Stomach smooth muscle (tissue), 2 donors: Measurements from ENCODE around the gene CA4.
"Not testable (repeated sequence)": the region's sequence is repeated elsewhere in the genome, so short reads cannot be mapped to it uniquely, and the experiment has no call there.

ENCODE experiments used
- H3K27ac ChIP-seq: one replicate; pipeline ENCODE4 v1.7.0; 2013; ENCODE audit warnings: mild to moderate bottlenecking, low read length, inconsistent platforms
- H3K27me3 ChIP-seq, 2 donors: one replicate each; pipeline ENCODE4 v1.7.0; 2013; ENCODE audit warnings: low read length in 2 of 2; ENCODE audit not compliant: insufficient read depth in 2 of 2, control insufficient read depth in 1 of 2
- H3K36me3 ChIP-seq, 2 donors: one replicate each; pipeline ENCODE4 v1.7.0; 2013; ENCODE audit warnings: low read length in 2 of 2; ENCODE audit not compliant: control insufficient read depth in 2 of 2, insufficient read depth in 2 of 2
- H3K4me1 ChIP-seq: one replicate; pipeline ENCODE4 v1.7.0; 2013; ENCODE audit warnings: low read length; ENCODE audit not compliant: control insufficient read depth, insufficient read depth
- H3K4me3 ChIP-seq, 2 donors: one replicate each; pipeline ENCODE4 v1.7.0; 2013; ENCODE audit warnings: low read length in 2 of 2
- H3K9ac ChIP-seq, 2 donors: one replicate each; pipeline ENCODE4 v1.7.0; 2013; ENCODE audit warnings: low read length in 2 of 2, mild to moderate bottlenecking in 1 of 2
- H3K9me3 ChIP-seq, 2 donors: one replicate each; pipeline ENCODE4 v1.7.0; 2013; ENCODE audit warnings: low read length in 2 of 2; ENCODE audit not compliant: control insufficient read depth in 2 of 2
- donor health status: healthy.
- donor health status: Pancreatic carcinoma.

The CA4 gene

DNA sequence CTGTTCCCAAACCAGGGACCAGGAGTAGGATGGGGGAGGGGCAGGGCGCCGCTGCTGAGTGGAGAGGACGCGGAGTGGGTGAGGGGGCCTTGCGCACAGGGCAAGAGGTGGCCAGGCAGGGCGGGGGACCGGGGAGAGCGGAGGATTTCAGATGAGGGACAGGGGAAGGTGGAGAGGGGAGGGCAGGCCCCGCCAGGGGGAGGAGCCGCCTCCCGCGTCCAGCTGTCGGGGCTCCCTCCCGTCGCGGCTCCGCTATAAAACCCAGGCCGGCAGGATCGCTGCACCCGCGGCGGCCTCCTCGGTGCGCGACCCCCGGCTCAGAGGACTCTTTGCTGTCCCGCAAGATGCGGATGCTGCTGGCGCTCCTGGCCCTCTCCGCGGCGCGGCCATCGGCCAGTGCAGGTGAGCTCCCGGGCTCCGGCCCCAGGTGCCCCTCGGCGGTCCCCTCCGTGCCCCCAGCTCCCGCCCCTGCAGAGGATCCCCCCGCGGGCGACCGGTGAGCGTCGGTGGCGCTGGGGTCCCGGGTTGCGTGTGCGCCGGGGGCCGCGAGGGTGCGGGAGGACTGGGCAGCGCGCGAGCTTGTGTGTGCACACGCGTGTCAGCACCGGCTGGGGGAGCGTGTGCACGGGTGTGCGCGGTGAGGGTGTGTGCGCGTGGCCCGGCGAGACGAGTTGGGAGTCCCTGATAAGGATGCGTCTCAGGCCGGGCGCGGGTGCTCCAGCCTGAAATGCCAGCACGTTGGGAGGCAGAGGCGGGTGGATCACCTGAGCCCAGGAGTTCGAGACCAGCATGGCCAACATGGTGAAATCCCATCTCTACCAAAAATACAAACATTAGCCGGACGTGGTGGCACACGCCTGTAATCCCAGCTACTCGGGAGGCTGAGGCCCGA, at the start of gene CA4:
CA4 (plus strand) TSS at position 283 of the 892 bp plus-strand sequence; CDS start at position 345, 62 bp downstream.
- no peak within 1 kb of the TSS for H3K9ac ChIP-seq
- H3K4me3 ChIP-seq, result peak within 1 kb of the TSS in 1 of 2 donors; percentile 15
- peaks cover 53 to 71% of the 10 kb centered on the region in 2 donors for H3K27me3 ChIP-seq
- H3K9me3 ChIP-seq, result no peaks in the 10 kb centered on the region
- H3K27ac ChIP-seq, result no peak within 1 kb of the TSS
- H3K36me3 ChIP-seq, result no peaks in the 10 kb centered on the region
- H3K4me1 ChIP-seq, result peaks cover 9% of the 10 kb centered on the region

DNA sequence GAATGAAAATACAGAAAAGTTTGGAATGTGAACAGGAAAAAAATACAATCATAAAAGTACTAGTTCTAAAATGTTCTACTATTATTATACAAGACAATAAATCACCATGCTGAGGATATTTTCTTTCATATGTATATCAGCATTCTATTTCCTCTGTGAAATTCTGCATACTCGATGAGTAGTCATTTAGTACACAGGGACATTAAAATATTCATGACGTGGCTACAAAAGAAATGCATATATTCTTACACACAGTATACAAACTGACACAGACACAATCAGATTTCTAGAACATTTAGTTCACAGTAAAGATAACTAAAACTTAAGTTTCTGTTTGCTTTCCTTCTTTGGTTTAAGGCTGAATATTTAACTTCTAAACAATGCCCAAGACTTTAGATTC, 49.2 kb upstream of the CA4 start:
- not testable (repeated sequence) for H3K27ac ChIP-seq, H3K9me3 ChIP-seq, H3K4me1 ChIP-seq, H3K9ac ChIP-seq, H3K27me3 ChIP-seq, H3K36me3 ChIP-seq, H3K4me3 ChIP-seq

- H3K9ac ChIP-seq, H3K4me3 ChIP-seq, H3K27ac ChIP-seq, H3K4me1 ChIP-seq, H3K9me3 ChIP-seq, H3K36me3 ChIP-seq, H3K27me3 ChIP-seq: not testable (repeated sequence)
Observed at GRCh38 chr17:60102015-60102631, 47.6 kb upstream of the CA4 start.

- H3K9me3 ChIP-seq, result no peaks in the 10 kb centered on the region
- H3K27ac ChIP-seq, result no peak overlapping the region
- no peaks in the 10 kb centered on the region for H3K36me3 ChIP-seq
- H3K27me3 ChIP-seq, result no peaks in the 10 kb centered on the region
- H3K4me3 ChIP-seq, result no peak overlapping the region
- H3K9ac ChIP-seq, result no peak overlapping the region
- no peaks in the 10 kb centered on the region for H3K4me1 ChIP-seq
Observed at GRCh38 chr17:60102632-60103096, 47.1 kb upstream of the CA4 start.

DNA sequence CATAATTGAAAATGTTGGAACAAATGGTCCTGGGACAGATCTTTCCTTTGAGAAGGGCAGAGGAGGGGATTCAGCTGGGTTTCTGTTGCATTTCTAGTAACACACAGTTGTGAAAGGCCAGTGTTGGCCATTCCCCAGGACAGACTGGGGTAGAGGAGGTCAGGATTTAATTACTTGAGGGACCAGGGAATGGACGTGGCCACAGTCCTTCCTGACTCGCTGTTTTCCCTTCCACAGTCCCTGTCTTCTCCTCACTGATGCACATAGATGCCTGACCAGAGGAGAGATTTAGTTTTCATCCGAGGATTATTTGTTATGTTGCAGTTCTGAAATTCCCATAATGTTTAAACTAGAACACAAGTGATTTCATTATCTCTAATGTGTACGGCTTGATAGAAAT, 45.8 kb upstream of the CA4 start:
- Histone ChIP-seq H3K27ac (no peak overlapping the region), H3K9ac (no peak overlapping the region), H3K4me1 (no peaks in the 10 kb centered on the region), H3K36me3 (no peaks in the 10 kb centered on the region), H3K4me3 (no peak overlapping the region), H3K27me3 (no peaks in the 10 kb centered on the region), H3K9me3 (no peaks in the 10 kb centered on the region)

DNA sequence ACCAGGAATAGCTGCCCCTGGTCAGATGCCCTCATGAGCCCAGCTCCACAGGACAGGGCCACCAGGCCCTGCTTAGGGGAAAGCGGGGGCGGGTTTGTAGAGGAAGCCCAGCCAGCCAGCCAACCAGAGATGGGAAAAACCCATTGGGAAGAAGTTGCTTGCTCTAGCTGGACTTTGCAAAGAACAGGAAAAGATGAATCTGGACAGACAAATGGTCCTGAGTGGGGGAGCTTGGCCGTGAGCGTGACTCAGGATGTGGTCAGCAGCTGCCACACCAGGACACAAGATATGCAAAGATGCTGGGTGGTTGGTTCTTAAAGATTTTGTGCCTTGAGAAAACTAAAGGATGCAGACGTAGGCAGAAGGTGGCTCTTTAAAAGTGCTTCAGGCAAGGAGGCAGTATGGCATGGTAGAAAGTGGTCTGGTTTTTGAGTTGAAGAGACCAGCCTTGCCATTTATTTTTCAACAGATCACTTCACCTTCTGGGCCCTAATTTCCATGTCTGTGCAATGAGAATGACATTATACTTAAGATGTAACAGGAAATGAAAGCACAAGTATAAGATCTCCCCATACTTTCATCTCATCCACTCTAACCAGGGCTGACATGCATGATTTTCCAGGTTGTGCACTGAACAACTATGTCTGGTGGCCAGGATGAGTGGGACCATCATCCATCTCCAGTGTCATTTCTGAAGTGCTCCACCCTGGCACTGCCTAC, 43.3 kb upstream of the CA4 start:
- Histone ChIP-seq H3K27ac (no peak overlapping the region), H3K36me3 (no peaks in the 10 kb centered on the region), H3K9me3 (no peaks in the 10 kb centered on the region), H3K27me3 (no peaks in the 10 kb centered on the region), H3K9ac (no peak overlapping the region), H3K4me3 (no peak overlapping the region), H3K4me1 (no peaks in the 10 kb centered on the region)

DNA sequence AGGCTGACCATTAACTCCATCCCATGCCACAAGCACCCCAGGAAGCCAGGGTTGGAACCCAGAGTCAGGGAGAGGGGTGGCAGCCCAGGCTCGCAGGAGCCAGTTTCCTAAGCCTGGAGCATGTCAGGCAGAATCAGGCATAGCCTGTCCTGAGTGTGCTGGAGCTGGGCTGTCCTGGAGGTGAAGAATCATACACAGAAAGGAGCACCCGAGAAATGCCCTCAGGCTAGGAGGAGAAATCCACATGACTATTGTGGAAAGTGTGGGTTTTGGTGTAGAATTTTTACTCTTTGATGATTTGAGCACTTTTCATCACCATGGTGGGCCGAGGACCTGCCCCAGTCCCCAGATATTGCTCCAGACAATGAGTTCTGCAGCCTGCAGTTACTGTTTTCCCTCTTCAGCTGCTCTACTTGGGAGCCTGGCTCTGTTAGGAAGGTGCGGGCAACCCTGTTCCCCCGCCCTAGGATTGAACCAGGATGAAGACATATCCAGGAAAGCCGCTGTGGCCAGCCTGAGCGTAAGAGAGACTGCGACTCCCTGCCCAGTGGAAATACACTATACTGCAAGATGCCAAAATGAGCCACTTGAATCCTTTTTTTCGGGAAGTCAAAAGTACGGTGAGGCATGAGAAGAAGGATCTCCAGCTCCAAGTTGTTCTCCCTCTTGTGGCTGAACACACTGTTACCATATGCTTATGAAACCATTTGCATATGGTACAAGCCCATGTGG, 42.1 kb upstream of the CA4 start:
- Histone ChIP-seq H3K9me3 (no peaks in the 10 kb centered on the region), H3K4me1 (no peaks in the 10 kb centered on the region), H3K27ac (no peak overlapping the region), H3K27me3 (no peaks in the 10 kb centered on the region), H3K36me3 (no peaks in the 10 kb centered on the region), H3K9ac (no peak overlapping the region), H3K4me3 (no peak overlapping the region)

DNA sequence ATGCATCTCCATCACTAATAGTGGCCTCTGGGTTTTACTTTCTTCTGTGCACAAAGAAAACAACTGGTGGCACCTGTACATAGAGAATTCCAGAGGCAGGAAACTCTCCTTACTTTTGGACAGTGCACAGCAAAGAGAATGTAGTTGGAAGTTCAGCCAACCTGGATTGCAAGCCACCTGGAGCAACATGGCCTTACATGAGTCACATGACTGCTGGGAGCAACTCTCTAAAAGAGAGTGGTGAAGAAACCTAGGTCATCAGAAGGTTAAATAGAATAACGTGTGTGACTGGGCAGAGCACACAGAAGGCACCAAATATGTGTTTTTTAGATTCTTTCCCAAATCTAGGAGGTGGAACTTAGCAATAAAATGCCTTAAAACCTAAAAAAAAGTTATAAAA, 41.5 kb upstream of the CA4 start:
- not testable (repeated sequence) for H3K36me3 ChIP-seq, H3K9ac ChIP-seq, H3K9me3 ChIP-seq, H3K4me1 ChIP-seq, H3K4me3 ChIP-seq, H3K27ac ChIP-seq, H3K27me3 ChIP-seq

DNA sequence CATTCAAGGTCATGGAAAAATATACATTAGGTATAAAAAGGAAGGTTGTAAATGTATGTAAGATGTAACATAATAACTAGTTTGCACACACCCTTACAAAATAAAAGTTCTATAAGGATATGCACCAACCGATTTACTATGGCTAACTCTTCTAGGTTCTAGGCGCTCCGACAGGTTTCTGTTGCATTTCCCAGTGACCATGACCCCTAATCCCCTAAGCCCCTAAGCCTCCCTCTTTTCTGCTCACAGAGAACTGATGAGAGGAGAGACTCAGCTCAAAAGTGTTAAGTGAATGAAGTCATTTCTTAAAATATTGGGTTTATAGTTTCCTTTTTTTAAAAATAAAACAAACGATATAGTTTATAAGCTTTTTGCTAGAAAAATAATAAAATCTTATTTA, 41.1 kb upstream of the CA4 start:
- Histone ChIP-seq H3K9me3 (no peaks in the 10 kb centered on the region), H3K27ac (no peak overlapping the region), H3K4me1 (no peaks in the 10 kb centered on the region), H3K9ac (no peak overlapping the region), H3K36me3 (no peaks in the 10 kb centered on the region), H3K27me3 (no peaks in the 10 kb centered on the region), H3K4me3 (no peak overlapping the region)

DNA sequence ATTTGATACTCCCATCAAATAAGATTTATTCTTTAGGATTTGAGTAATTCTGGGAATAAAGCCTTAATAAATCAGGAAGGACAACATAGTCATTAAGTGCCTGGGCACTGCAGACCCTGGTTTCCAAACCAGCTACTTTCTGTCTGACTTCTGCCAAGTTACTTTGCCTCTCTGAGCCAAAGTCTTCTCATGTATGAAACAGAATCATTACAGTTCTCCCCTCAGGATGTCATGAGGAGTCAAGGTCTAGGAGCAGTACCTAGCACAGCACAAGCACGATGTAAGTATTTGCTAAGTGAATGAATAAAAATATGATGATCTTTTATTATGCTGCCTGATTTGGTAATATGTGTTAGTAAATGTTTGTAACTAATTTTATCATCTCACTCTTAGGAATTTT, 40.6 kb upstream of the CA4 start:
- no peak overlapping the region for H3K27ac ChIP-seq
- no peaks in the 10 kb centered on the region for H3K9me3 ChIP-seq
- H3K27me3 ChIP-seq, result no peaks in the 10 kb centered on the region
- H3K4me1 ChIP-seq, result no peaks in the 10 kb centered on the region
- no peaks in the 10 kb centered on the region for H3K36me3 ChIP-seq
- no peak overlapping the region for H3K4me3 ChIP-seq
- H3K9ac ChIP-seq, result no peak overlapping the region
